WTC11 (cell line): ENCODE data around the gene MAP3K6. TPM values are rescaled to one million over a fixed set of nuclear protein-coding genes. Genes with fewer than 3 reads are reported as not detected.

Source experiments
- ATAC-seq: fragments of 200-7000 bp; cut with Tn5 transposase; 2 replicates; pipeline ENCODE4 v1.10.0; 2021; ENCODE audit warnings: mild to moderate bottlenecking, moderate library complexity
- CTCF ChIA-PET: fragments of 300-600 bp; sonication (Branson Sonifier 250); formaldehyde crosslinking; loops from one replicate; lab custom pipeline; 2021; ENCODE audit warnings: antibody characterized with exemption; lab: Charles Lee
- POLR2A ChIA-PET: fragments of 350-600 bp; sonication (Branson Sonifier 250); formaldehyde crosslinking; loops from one replicate; lab custom pipeline; 2021; ENCODE audit warnings: antibody characterized with exemption; lab: Charles Lee
- DNase-seq: peaks from one replicate; pipeline ENCODE4 v3.0.0; 2021; ENCODE audit warnings: low spot score
- H3K27ac Mint-ChIP-seq: 2 replicates; pipeline ENCODE4 v1.8.0; 2021; ENCODE audit warnings: mixed read lengths
- H3K27me3 Mint-ChIP-seq: 2 replicates; pipeline ENCODE4 v1.8.0; 2021; ENCODE audit warnings: low read depth, mild to moderate bottlenecking, moderate library complexity, mixed read lengths
- H3K36me3 Mint-ChIP-seq: 2 replicates; pipeline ENCODE4 v1.8.0; 2021; ENCODE audit warnings: mixed read lengths
- H3K4me1 Mint-ChIP-seq: 2 replicates; pipeline ENCODE4 v1.8.0; 2022; ENCODE audit warnings: mixed read lengths
- H3K4me3 Mint-ChIP-seq: 2 replicates; pipeline ENCODE4 v1.8.0; 2021; ENCODE audit warnings: mild to moderate bottlenecking, moderate library complexity, mixed read lengths
- H3K9me3 Mint-ChIP-seq: 2 replicates; pipeline ENCODE4 v1.8.0; 2021; ENCODE audit warnings: mixed read lengths
- ETV6 ChIP-seq: sonication (generic); formaldehyde crosslinking; IDR thresholded peaks from 2 replicates; pipeline ENCODE4 v1.8.1; 2022; ENCODE audit warnings: mild to moderate bottlenecking, missing genetic modification reagents
- GABPB1 ChIP-seq: sonication (generic); formaldehyde crosslinking; IDR thresholded peaks from 2 replicates; pipeline ENCODE4 v1.8.1; 2023; ENCODE audit warnings: mild to moderate bottlenecking, missing genetic modification reagents
- IRF2 ChIP-seq: sonication (generic); formaldehyde crosslinking; IDR thresholded peaks from 2 replicates; pipeline ENCODE4 v1.8.0; 2022; ENCODE audit warnings: low read depth, missing genetic modification reagents, borderline replicate concordance
- MXD4 ChIP-seq: fragments of 250-450 bp; sonication (Bioruptor Pico); IDR thresholded peaks from 2 replicates; pipeline ENCODE4 v1.8.0; 2021; ENCODE audit warnings: mild to moderate bottlenecking, moderate library complexity, borderline replicate concordance
- NR1H2 ChIP-seq: sonication (generic); formaldehyde crosslinking; IDR thresholded peaks from 2 replicates; pipeline ENCODE4 v1.9.0; 2021; ENCODE audit warnings: mild to moderate bottlenecking, moderate library complexity, missing genetic modification reagents
- PRRX2 ChIP-seq: fragments of 250-450 bp; sonication (Bioruptor Pico); IDR thresholded peaks from 2 replicates; pipeline ENCODE4 v1.8.0; 2021; ENCODE audit warnings: mild to moderate bottlenecking
- SMAD4 ChIP-seq: sonication (generic); formaldehyde crosslinking; IDR thresholded peaks from 2 replicates; pipeline ENCODE4 v1.8.0; 2022; ENCODE audit warnings: mild to moderate bottlenecking, missing genetic modification reagents
- TEAD1 ChIP-seq: sonication (generic); formaldehyde crosslinking; IDR thresholded peaks from 2 replicates; pipeline ENCODE4 v1.8.0; 2022; ENCODE audit warnings: mild to moderate bottlenecking, missing genetic modification reagents
- TEAD4 ChIP-seq: sonication (generic); formaldehyde crosslinking; IDR thresholded peaks from 2 replicates; pipeline ENCODE4 v1.8.0; 2022; ENCODE audit warnings: mild to moderate bottlenecking, missing genetic modification reagents
- TP53 ChIP-seq: sonication (generic); formaldehyde crosslinking; IDR thresholded peaks from 2 replicates; pipeline ENCODE4 v1.8.1; 2023; ENCODE audit warnings: mild to moderate bottlenecking, missing genetic modification reagents
- ZNF138 ChIP-seq: sonication (generic); formaldehyde crosslinking; conservative IDR thresholded peaks from 2 replicates; pipeline ENCODE4 v1.8.1; 2022; ENCODE audit warnings: mild to moderate bottlenecking, moderate library complexity, missing genetic modification reagents
- ZNF232 ChIP-seq: sonication (generic); formaldehyde crosslinking; IDR thresholded peaks from 2 replicates; pipeline ENCODE4 v1.8.0; 2022; ENCODE audit warnings: mild to moderate bottlenecking, missing genetic modification reagents
- ZNF416 ChIP-seq: fragments of 250-450 bp; sonication (Bioruptor Pico); IDR thresholded peaks from 2 replicates; pipeline ENCODE4 v1.9.0; 2021; ENCODE audit warnings: mild to moderate bottlenecking, inconsistent platforms
- ZNF423 ChIP-seq: fragments of 250-450 bp; sonication (Bioruptor Pico); IDR thresholded peaks from 2 replicates; pipeline ENCODE4 v2.1.2; 2022; ENCODE audit warnings: mild to moderate bottlenecking, moderate library complexity
- total RNA-seq: library from RNA; stranded (reverse); gene quantifications from 3 replicates; pipeline ENCODE4 v1.2.3, GENCODE V29; 2021
- TF ChIP-seq, protein P1 (sequence below): sonication (generic); formaldehyde crosslinking; IDR thresholded peaks from 2 replicates; pipeline ENCODE4 v1.8.0; 2023; ENCODE audit warnings: missing genetic modification reagents, mild to moderate bottlenecking, borderline replicate concordance
- TF ChIP-seq, protein P2 (sequence below): sonication (generic); formaldehyde crosslinking; IDR thresholded peaks from 2 replicates; pipeline ENCODE4 v1.8.1; 2023; ENCODE audit warnings: mild to moderate bottlenecking, missing genetic modification reagents
- TF ChIP-seq, protein P3 (sequence below): sonication (generic); formaldehyde crosslinking; IDR thresholded peaks from 2 replicates; pipeline ENCODE4 v1.8.0; 2022; ENCODE audit warnings: mild to moderate bottlenecking, missing genetic modification reagents
- TF ChIP-seq, protein P4 (sequence below): sonication (generic); formaldehyde crosslinking; IDR thresholded peaks from 2 replicates; pipeline ENCODE4 v1.8.1; 2022; ENCODE audit warnings: low read depth, missing genetic modification reagents, borderline replicate concordance
- TF ChIP-seq, protein P5 (sequence below): sonication (generic); formaldehyde crosslinking; IDR thresholded peaks from 2 replicates; pipeline ENCODE4 v1.8.1; 2023; ENCODE audit warnings: mild to moderate bottlenecking, missing genetic modification reagents, moderate library complexity
- TF ChIP-seq, protein P6 (sequence below): fragments of 250-450 bp; sonication (Bioruptor Pico); IDR thresholded peaks from 2 replicates; pipeline ENCODE4 v1.9.0; 2021; ENCODE audit warnings: mild to moderate bottlenecking, borderline replicate concordance

MAP3K6 gene
- total RNA-seq, 1 experiment from 2014 or later = 15.0 TPM

DNA sequence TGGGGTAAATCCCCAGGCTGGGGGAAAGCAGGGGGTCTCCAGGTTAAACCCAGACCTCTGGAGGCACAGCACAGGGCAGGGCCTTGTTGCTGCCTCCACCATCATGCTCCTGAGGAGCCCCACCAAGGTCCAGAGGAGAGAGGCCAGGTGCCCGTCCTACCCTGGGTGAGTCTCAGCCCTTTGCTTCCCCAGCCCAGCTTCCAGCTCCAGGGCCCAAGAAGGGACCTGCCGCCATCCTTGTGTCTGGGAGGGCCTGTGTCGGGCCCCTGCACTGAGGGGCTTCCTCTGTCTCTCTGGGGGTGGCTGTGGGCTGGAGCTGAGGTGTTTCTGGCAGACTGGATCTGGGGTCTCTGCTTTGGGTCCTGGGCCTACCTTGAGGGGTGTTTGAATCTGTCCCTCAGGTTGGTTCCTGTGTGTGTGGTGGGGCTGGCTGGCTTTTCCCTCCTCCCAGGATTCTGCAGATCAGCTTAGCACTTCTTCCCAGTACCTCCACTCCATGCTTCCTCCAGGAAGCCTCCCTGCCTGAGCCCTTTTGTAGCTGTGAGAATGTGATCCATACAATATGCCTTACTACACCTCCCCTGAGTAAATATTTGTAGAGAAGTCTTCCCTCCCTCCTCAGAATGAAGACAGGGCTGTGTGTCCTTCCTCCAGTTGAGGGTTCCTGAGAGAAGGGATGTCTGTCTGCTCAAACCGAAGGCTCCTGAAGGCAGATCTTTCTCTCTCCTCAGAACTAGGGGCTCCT, 31.8 kb upstream of the MAP3K6 start:
- TF ChIP-seq, protein P1, sequence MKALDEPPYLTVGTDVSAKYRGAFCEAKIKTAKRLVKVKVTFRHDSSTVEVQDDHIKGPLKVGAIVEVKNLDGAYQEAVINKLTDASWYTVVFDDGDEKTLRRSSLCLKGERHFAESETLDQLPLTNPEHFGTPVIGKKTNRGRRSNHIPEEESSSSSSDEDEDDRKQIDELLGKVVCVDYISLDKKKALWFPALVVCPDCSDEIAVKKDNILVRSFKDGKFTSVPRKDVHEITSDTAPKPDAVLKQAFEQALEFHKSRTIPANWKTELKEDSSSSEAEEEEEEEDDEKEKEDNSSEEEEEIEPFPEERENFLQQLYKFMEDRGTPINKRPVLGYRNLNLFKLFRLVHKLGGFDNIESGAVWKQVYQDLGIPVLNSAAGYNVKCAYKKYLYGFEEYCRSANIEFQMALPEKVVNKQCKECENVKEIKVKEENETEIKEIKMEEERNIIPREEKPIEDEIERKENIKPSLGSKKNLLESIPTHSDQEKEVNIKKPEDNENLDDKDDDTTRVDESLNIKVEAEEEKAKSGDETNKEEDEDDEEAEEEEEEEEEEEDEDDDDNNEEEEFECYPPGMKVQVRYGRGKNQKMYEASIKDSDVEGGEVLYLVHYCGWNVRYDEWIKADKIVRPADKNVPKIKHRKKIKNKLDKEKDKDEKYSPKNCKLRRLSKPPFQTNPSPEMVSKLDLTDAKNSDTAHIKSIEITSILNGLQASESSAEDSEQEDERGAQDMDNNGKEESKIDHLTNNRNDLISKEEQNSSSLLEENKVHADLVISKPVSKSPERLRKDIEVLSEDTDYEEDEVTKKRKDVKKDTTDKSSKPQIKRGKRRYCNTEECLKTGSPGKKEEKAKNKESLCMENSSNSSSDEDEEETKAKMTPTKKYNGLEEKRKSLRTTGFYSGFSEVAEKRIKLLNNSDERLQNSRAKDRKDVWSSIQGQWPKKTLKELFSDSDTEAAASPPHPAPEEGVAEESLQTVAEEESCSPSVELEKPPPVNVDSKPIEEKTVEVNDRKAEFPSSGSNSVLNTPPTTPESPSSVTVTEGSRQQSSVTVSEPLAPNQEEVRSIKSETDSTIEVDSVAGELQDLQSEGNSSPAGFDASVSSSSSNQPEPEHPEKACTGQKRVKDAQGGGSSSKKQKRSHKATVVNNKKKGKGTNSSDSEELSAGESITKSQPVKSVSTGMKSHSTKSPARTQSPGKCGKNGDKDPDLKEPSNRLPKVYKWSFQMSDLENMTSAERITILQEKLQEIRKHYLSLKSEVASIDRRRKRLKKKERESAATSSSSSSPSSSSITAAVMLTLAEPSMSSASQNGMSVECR (CRISPR knock-in tag) = no peak
- TF ChIP-seq MXD4 (no peak), ZNF416 (CRISPR knock-in tag) (no peak), ZNF232 (CRISPR knock-in tag) (no peak), IRF2 (CRISPR knock-in tag) (no peak), ZNF138 (CRISPR knock-in tag) (no peak), TEAD4 (CRISPR knock-in tag) (no peak), NR1H2 (no peak), SMAD4 (CRISPR knock-in tag) (no peak), PRRX2 (CRISPR knock-in tag) (no peak), ETV6 (no peak), TEAD1 (CRISPR knock-in tag) (no peak), ZNF423 (CRISPR knock-in tag) (no peak), GABPB1 (CRISPR knock-in tag) (no peak), TP53 (CRISPR knock-in tag) (no peak)
- TF ChIP-seq, protein P2, sequence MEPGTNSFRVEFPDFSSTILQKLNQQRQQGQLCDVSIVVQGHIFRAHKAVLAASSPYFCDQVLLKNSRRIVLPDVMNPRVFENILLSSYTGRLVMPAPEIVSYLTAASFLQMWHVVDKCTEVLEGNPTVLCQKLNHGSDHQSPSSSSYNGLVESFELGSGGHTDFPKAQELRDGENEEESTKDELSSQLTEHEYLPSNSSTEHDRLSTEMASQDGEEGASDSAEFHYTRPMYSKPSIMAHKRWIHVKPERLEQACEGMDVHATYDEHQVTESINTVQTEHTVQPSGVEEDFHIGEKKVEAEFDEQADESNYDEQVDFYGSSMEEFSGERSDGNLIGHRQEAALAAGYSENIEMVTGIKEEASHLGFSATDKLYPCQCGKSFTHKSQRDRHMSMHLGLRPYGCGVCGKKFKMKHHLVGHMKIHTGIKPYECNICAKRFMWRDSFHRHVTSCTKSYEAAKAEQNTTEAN (CRISPR knock-in tag) = no peak
- TF ChIP-seq, protein P3, sequence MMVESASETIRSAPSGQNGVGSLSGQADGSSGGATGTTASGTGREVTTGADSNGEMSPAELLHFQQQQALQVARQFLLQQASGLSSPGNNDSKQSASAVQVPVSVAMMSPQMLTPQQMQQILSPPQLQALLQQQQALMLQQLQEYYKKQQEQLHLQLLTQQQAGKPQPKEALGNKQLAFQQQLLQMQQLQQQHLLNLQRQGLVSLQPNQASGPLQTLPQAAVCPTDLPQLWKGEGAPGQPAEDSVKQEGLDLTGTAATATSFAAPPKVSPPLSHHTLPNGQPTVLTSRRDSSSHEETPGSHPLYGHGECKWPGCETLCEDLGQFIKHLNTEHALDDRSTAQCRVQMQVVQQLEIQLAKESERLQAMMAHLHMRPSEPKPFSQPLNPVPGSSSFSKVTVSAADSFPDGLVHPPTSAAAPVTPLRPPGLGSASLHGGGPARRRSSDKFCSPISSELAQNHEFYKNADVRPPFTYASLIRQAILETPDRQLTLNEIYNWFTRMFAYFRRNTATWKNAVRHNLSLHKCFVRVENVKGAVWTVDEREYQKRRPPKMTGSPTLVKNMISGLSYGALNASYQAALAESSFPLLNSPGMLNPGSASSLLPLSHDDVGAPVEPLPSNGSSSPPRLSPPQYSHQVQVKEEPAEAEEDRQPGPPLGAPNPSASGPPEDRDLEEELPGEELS (CRISPR knock-in tag) = no peak
- TF ChIP-seq, protein P4, sequence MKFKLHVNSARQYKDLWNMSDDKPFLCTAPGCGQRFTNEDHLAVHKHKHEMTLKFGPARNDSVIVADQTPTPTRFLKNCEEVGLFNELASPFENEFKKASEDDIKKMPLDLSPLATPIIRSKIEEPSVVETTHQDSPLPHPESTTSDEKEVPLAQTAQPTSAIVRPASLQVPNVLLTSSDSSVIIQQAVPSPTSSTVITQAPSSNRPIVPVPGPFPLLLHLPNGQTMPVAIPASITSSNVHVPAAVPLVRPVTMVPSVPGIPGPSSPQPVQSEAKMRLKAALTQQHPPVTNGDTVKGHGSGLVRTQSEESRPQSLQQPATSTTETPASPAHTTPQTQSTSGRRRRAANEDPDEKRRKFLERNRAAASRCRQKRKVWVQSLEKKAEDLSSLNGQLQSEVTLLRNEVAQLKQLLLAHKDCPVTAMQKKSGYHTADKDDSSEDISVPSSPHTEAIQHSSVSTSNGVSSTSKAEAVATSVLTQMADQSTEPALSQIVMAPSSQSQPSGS (CRISPR knock-in tag) = no peak
- TF ChIP-seq, protein P5, sequence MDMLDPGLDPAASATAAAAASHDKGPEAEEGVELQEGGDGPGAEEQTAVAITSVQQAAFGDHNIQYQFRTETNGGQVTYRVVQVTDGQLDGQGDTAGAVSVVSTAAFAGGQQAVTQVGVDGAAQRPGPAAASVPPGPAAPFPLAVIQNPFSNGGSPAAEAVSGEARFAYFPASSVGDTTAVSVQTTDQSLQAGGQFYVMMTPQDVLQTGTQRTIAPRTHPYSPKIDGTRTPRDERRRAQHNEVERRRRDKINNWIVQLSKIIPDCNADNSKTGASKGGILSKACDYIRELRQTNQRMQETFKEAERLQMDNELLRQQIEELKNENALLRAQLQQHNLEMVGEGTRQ = no peak
- TF ChIP-seq, protein P6, sequence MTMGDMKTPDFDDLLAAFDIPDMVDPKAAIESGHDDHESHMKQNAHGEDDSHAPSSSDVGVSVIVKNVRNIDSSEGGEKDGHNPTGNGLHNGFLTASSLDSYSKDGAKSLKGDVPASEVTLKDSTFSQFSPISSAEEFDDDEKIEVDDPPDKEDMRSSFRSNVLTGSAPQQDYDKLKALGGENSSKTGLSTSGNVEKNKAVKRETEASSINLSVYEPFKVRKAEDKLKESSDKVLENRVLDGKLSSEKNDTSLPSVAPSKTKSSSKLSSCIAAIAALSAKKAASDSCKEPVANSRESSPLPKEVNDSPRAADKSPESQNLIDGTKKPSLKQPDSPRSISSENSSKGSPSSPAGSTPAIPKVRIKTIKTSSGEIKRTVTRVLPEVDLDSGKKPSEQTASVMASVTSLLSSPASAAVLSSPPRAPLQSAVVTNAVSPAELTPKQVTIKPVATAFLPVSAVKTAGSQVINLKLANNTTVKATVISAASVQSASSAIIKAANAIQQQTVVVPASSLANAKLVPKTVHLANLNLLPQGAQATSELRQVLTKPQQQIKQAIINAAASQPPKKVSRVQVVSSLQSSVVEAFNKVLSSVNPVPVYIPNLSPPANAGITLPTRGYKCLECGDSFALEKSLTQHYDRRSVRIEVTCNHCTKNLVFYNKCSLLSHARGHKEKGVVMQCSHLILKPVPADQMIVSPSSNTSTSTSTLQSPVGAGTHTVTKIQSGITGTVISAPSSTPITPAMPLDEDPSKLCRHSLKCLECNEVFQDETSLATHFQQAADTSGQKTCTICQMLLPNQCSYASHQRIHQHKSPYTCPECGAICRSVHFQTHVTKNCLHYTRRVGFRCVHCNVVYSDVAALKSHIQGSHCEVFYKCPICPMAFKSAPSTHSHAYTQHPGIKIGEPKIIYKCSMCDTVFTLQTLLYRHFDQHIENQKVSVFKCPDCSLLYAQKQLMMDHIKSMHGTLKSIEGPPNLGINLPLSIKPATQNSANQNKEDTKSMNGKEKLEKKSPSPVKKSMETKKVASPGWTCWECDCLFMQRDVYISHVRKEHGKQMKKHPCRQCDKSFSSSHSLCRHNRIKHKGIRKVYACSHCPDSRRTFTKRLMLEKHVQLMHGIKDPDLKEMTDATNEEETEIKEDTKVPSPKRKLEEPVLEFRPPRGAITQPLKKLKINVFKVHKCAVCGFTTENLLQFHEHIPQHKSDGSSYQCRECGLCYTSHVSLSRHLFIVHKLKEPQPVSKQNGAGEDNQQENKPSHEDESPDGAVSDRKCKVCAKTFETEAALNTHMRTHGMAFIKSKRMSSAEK (CRISPR knock-in tag) = no peak
- Mint-ChIP-seq H3K27me3 (no peaks in the 10 kb centered on the region; the same call in 1 of the 2 replicates), H3K9me3 (no peaks in the 10 kb centered on the region), H3K36me3 (no peaks in the 10 kb centered on the region), H3K4me1 (peaks cover 49% of the 10 kb centered on the region), H3K4me3 (no peak overlapping the region), H3K27ac (no peak overlapping the region)
- CTCF ChIA-PET = interaction anchor here (0.6 to 6.5 kb wide), 10 partner anchors 11 to 352 kb away, joined by 3 to 150 read pairs (median 6); partner anchors contain the start of gene AHDC1
- no peak for ATAC-seq
- DNase-seq = no peak
- POLR2A ChIA-PET = interaction anchor here (0.6 to 1.1 kb wide), 3 partner anchors 24 to 386 kb away, joined by 3 to 5 read pairs (median 3); partner anchors contain the start of gene MAP3K6
